HEK293T (cell line): ENCODE results near the gene CEP83.

Experiments
- ARNT ChIP-seq: fragments of 450-650 bp; IDR thresholded peaks from 2 replicates; pipeline ENCODE4 v1.6.1; 2017; ENCODE audit warnings: mild to moderate bottlenecking
- BHLHE40 ChIP-seq: fragments of 450-650 bp; IDR thresholded peaks from 2 replicates; pipeline ENCODE4 v1.6.1; 2016; ENCODE audit warnings: mild to moderate bottlenecking, moderate library complexity, borderline replicate concordance
- ELF4 ChIP-seq: fragments of 450-650 bp; IDR thresholded peaks from 2 replicates; pipeline ENCODE4 v1.6.1; 2017; ENCODE audit warnings: antibody characterized with exemption
- FOXA1 ChIP-seq: fragments of 450-650 bp; IDR thresholded peaks from 2 replicates; pipeline ENCODE4 v1.6.1; 2016; ENCODE audit warnings: mild to moderate bottlenecking
- FOXK2 ChIP-seq: fragments of 450-650 bp; IDR thresholded peaks from 2 replicates; pipeline ENCODE4 v1.6.1; 2016; ENCODE audit warnings: mild to moderate bottlenecking
- HDGF ChIP-seq: fragments of 450-650 bp; IDR thresholded peaks from 2 replicates; pipeline ENCODE4 v1.6.1; 2017; ENCODE audit warnings: antibody characterized with exemption, borderline replicate concordance
- LEF1 ChIP-seq: fragments of 450-650 bp; IDR thresholded peaks from 2 replicates; pipeline ENCODE4 v1.6.1; 2017; ENCODE audit warnings: mild to moderate bottlenecking, borderline replicate concordance
- PKNOX1 ChIP-seq: fragments of 450-650 bp; IDR thresholded peaks from 2 replicates; pipeline ENCODE4 v1.6.1; 2016
- SP1 ChIP-seq: fragments of 450-650 bp; IDR thresholded peaks from 2 replicates; pipeline ENCODE4 v1.6.1; 2017
- SUZ12 ChIP-seq: fragments of 450-650 bp; IDR thresholded peaks from 2 replicates; pipeline ENCODE4 v1.6.1; 2016; ENCODE audit warnings: mild to moderate bottlenecking
- TARDBP ChIP-seq: fragments of 450-650 bp; IDR thresholded peaks from 2 replicates; pipeline ENCODE4 v1.6.1; 2016
- ZNF384 ChIP-seq: fragments of 450-650 bp; IDR thresholded peaks from 2 replicates; pipeline ENCODE4 v1.6.1; 2016

GRCh38 chr12:94272280-94272679 lies 187.4 kb downstream of the CEP83 start:
- TF ChIP-seq SP1 (no peak), ZNF384 (no peak), LEF1 (no peak), ELF4 (no peak), SUZ12 (no peak), TARDBP (no peak), ARNT (no peak), BHLHE40 (no peak), PKNOX1 (no peak), FOXA1 (no peak), HDGF (no peak), FOXK2 (no peak)
